ENCODE results near the gene ANKEF1.

DNA sequence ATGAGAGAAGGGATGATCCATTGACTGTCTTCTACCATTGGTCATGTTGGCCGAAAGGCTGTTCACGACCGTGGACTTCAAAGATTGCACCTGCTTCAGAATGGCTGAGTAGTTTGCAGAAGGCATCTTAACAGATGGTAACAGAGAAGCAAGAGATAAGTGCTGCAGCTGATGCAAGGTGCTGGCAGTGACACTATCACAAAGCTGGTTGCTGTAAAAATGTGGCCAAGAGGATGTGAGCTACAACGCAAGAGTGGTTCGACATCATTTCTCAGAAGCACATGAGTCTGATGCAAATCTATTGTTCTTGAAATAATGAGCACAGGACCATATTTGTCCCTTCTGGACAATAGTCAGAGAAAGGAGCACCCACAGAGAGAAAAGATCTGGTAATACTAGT, 27.0 kb upstream of the ANKEF1 start:
- TF ChIP-seq CTCF (IDR thresholded peaks at IDR 0.05; ENCODE audit: low read depth, low read length) (no peak), POLR2A (IDR thresholded peaks at IDR 0.05; ENCODE audit: extremely low read depth, insufficient read length) (no peak)
